Esophagus mucosa (tissue), 1 donor: ENCODE measurements around the gene PLEKHG5. TPM values are rescaled to one million over a fixed set of nuclear protein-coding genes. Genes with fewer than 3 reads are reported as not detected.

Experiments used
- ATAC-seq: fragments of 200-7000 bp; cut with Tn5 transposase; one replicate; pipeline ENCODE4 v1.9.1; 2020
- total RNA-seq: library from RNA; stranded (reverse); gene quantifications from one replicate; pipeline ENCODE4 v1.2.4, GENCODE V29; 2023
- donor health status: DM: yes; HTN: yes; CAD: no.

The PLEKHG5 gene
- total RNA-seq, 1 donor from 2014 or later, result 24.4 TPM

DNA sequence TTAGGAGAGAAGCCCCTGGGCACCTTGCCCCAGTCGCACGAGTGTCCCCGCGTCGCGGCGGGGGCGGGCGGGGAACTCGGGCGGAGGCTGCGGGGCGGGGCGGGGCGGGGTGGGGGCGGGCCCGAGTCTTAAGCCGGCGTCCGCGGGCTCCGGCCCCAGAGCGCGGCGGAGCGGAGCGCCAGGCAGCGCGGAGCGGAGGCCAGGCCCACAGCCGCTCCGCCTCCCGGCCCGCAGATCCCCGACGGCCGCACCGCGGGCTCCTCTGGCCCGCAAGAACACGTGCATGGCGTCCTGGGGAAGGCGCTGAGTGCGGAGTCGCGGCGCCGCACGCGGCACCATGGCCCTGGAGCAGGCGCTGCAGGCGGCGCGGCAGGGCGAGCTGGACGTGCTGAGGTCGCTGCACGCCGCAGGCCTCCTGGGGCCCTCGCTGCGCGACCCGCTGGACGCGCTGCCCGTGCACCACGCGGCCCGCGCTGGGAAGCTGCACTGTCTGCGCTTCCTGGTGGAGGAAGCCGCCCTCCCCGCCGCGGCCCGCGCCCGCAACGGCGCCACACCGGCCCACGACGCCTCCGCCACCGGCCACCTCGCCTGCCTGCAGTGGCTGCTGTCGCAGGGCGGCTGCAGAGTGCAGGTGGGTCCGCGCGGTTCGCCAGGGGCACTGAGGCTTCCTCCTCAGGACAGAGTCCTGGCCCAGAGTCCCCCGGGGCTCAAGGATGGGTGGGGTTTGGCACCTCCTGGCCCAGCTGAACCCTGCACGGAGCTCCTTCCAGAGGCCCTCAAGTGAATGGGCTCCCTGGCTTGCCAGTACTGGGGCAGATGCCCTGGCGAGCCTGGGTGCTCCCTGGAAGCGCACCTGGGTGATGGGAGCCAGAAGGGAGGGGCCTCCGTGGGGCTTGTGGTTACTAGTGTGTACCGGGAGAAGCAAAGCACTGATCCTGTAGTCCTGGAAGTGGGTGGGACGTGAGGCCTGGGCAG is 66.6 kb downstream of the PLEKHG5 start, which contains the start of gene ESPN:
TSS of gene ESPN (plus strand) at position 158 of the 975 bp plus-strand sequence. CDS start at position 338, 180 bp downstream.
- ATAC-seq, result peak; percentile 6

DNA sequence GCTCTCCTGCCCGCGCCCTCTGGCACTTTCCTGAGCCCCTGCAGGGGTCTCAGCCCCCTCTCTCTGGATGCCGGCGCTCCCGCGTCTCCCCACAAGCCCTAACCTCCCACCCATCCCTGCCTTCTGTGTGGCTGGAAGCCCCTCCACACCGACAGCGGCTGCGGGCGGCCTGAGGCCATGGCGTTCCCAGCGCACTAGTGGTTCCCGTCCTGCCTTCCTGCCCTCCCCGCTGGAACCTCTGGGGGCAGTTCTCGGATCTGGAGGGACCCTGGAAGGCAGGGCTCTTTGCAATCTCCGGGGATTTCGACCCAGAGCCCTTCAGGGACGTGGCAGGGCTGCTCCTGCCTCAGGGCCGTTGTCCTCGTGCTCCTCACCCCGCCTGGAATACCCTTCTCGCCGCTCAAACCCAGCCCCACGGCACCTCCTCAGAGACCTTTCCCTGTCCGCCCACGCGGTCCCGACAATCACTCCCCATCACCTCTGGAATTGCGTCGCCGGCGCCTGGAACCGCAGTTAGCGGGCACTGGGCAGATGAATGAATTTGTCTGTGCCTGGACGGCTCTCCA is 67.4 kb downstream of the PLEKHG5 start:
- no peak for ATAC-seq

GRCh38 chr1:6423321-6423999 is 68.0 kb downstream of the PLEKHG5 start:
- ATAC-seq, result peak; percentile 27

- no peak for ATAC-seq
Observed at GRCh38 chr1:6421266-6421665, 70.2 kb downstream of the PLEKHG5 start.

GRCh38 chr1:6420454-6421042 is 70.9 kb downstream of the PLEKHG5 start:
- ATAC-seq, result peak; percentile 3

GRCh38 chr1:6419804-6420453 is 71.5 kb downstream of the PLEKHG5 start, which contains the start of gene HES2:
HES2 (minus strand) TSS chr1:6419919; CDS start chr1:6419820, 99 bp downstream.
- ATAC-seq, result peak; percentile 73

DNA sequence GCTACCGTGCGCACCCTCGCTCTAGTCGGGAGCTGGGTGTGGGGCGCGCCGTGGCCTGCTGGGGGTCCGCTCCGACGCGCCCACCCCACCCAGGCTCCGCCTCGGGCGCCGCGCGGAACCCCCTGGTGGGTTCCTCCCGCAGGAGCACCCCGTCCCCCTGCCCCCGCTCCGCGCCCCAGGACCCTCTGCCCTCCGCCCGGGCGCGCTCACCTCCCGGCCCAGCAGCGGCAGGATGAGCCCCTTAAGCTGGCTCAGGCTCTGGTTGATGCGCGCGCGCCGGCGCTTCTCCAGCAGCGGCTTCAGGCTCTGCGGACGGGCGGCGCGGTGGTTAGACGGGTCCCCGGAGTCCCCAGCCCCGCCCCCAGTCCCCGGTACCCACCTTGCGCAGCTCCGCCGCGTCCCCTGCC is 72.1 kb downstream of the PLEKHG5 start:
- peak; percentile 1 for ATAC-seq

GRCh38 chr1:6418668-6419396 is 72.6 kb downstream of the PLEKHG5 start:
- ATAC-seq, result no peak

- ATAC-seq, result no peak
Observed at GRCh38 chr1:6417961-6418667, 73.4 kb downstream of the PLEKHG5 start.

Other genes starting within 250 kb of the PLEKHG5 start
- gene HES3, start 247.5 kb downstream of the PLEKHG5 start, total RNA-seq, result not detected
- gene GPR153, start 230.6 kb downstream of the PLEKHG5 start, total RNA-seq, result 9.1 TPM
- gene ACOT7, start 97.9 kb downstream of the PLEKHG5 start, total RNA-seq, result 37.2 TPM
- gene HES2, start 71.7 kb downstream of the PLEKHG5 start, total RNA-seq, result 47.3 TPM
- 33.4 TPM for gene ESPN, start 66.9 kb downstream of the PLEKHG5 start, total RNA-seq
- gene TNFRSF25, start 25.5 kb downstream of the PLEKHG5 start, total RNA-seq, result 13.1 TPM
- gene NOL9, start 62.8 kb upstream of the PLEKHG5 start, total RNA-seq, result 19.7 TPM
- not detected for gene TAS1R1, start 63.6 kb upstream of the PLEKHG5 start, total RNA-seq
- gene ZBTB48, start 88.3 kb upstream of the PLEKHG5 start, total RNA-seq, result 14.5 TPM
- 26.6 TPM for gene KLHL21, start 111.2 kb upstream of the PLEKHG5 start, total RNA-seq
- gene PHF13, start 122.1 kb upstream of the PLEKHG5 start, total RNA-seq, result 7.5 TPM
- gene THAP3, start 133.2 kb upstream of the PLEKHG5 start, total RNA-seq, result 6.4 TPM
- 41.5 TPM for gene DNAJC11, start 210.1 kb upstream of the PLEKHG5 start, total RNA-seq